ENCODE results near the gene MRPS25. TPM values are rescaled to one million over a fixed set of nuclear protein-coding genes. Genes with fewer than 3 reads are reported as not detected.

Gene MRPS25
- total RNA-seq, 6 experiments from 2014 or later = 31.4 to 45.2 (median 33.4) TPM

DNA sequence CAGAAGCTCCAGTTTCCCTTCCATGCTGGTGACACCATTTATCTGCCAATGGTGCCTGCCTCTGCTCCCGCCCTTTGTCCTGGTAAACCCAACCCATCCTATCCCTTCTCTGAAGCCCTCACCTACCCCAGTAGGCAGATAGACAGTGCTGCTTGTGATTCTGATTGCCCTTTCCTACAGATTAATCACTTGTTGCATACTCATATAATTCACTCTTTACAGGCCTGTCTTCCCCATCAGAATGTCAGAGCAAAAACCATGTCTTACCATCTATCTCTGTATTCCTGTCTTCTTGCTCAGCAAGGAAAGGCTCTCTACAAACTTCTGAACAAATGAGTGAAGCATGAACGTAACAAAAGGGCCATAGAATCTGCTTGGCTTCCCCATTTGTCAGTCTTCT is 47.9 kb downstream of the MRPS25 start:
- H3K27me3 Mint-ChIP-seq (ENCODE audit: insufficient read depth) = no peaks in the 10 kb centered on the region; the same call in 1 of the 2 replicates
- H3K27ac Mint-ChIP-seq = no peak overlapping the region
- TF ChIP-seq, protein P1, sequence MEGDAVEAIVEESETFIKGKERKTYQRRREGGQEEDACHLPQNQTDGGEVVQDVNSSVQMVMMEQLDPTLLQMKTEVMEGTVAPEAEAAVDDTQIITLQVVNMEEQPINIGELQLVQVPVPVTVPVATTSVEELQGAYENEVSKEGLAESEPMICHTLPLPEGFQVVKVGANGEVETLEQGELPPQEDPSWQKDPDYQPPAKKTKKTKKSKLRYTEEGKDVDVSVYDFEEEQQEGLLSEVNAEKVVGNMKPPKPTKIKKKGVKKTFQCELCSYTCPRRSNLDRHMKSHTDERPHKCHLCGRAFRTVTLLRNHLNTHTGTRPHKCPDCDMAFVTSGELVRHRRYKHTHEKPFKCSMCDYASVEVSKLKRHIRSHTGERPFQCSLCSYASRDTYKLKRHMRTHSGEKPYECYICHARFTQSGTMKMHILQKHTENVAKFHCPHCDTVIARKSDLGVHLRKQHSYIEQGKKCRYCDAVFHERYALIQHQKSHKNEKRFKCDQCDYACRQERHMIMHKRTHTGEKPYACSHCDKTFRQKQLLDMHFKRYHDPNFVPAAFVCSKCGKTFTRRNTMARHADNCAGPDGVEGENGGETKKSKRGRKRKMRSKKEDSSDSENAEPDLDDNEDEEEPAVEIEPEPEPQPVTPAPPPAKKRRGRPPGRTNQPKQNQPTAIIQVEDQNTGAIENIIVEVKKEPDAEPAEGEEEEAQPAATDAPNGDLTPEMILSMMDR (IDR thresholded peaks at IDR 0.05) = no peak
- peaks cover 29% of the 10 kb centered on the region for H3K36me3 Mint-ChIP-seq (ENCODE audit: low read depth)
- H3K9me3 Mint-ChIP-seq = no peaks in the 10 kb centered on the region
- DNase-seq = no peak
- H3K4me1 Mint-ChIP-seq (ENCODE audit: low read depth) = no peaks in the 10 kb centered on the region
- H3K4me3 Mint-ChIP-seq = no peak overlapping the region

DNA sequence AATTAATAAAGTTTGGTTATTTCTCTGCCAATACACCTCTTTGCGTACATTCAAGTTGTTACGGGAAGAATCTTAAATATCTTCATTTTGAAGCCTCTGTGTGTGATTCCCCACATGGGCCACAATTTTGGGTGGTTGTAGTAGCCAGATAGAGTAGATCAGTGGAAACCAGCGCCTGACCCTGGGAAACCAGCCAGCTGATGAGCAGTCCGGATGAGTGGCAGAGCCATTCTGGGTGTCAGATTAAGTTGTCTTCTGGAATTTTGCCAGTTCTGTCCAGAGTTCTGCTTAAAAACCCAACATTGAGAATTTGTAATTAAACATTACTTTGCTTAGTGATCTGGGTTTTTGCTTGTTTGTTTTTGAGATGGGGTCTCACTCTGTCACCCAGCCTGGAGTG is 49.7 kb downstream of the MRPS25 start:
- Mint-ChIP-seq H3K4me3 (no peak overlapping the region), H3K4me1 (ENCODE audit: low read depth) (no peaks in the 10 kb centered on the region; the same call in 1 of the 2 replicates), H3K27ac (no peak overlapping the region), H3K9me3 (no peaks in the 10 kb centered on the region), H3K27me3 (ENCODE audit: insufficient read depth) (no peaks in the 10 kb centered on the region; the same call in 1 of the 2 replicates), H3K36me3 (ENCODE audit: low read depth) (peaks cover 34% of the 10 kb centered on the region)
- DNase-seq = no peak
- TF ChIP-seq, protein P1 (IDR thresholded peaks at IDR 0.05) = no peak

DNA sequence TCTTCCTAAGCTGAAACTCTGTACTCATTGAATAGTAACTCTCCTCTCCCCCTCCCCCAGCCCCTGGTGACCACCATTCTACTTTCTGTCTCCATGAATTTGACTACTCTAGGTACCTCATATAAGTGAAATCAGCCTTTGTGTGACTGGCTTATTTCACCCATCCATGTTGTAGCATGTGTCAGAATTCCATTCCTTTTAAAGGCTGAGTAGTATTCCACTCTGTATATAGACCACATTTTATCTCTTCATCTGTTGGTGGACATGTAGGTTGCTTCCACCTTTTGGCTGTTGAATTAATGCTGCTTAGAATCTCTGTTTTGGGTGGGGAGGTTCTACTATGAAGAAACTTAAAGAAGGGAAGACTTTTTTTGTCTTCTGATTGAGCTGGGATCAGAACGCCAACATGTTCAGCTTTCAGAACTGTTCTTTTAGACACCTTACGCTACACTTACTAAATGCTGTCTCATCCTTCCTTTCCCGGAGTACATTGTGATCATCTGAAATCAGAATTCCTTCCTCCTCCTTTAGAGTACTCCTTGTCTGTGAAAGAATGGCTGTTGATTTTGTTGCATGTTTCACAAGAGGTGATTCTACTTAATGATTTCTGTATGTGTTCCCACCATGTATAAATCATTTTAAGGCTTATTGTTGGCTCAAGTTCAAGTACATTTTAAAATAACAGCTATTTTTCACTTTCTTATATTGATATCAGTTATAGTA is 50.3 kb downstream of the MRPS25 start:
- H3K9me3 Mint-ChIP-seq = no peaks in the 10 kb centered on the region
- no peaks in the 10 kb centered on the region; the same call in 1 of the 2 replicates for H3K27me3 Mint-ChIP-seq (ENCODE audit: insufficient read depth)
- H3K27ac Mint-ChIP-seq = 0 out of 2 replicates have a peak overlapping the region, but pooled peaks have one; percentile 15
- H3K4me1 Mint-ChIP-seq (ENCODE audit: low read depth) = no peaks in the 10 kb centered on the region; the same call in 1 of the 2 replicates
- DNase-seq = no peak
- peaks cover 40% of the 10 kb centered on the region for H3K36me3 Mint-ChIP-seq (ENCODE audit: low read depth)
- TF ChIP-seq, protein P1 (IDR thresholded peaks at IDR 0.05) = no peak
- H3K4me3 Mint-ChIP-seq = no peak overlapping the region

DNA sequence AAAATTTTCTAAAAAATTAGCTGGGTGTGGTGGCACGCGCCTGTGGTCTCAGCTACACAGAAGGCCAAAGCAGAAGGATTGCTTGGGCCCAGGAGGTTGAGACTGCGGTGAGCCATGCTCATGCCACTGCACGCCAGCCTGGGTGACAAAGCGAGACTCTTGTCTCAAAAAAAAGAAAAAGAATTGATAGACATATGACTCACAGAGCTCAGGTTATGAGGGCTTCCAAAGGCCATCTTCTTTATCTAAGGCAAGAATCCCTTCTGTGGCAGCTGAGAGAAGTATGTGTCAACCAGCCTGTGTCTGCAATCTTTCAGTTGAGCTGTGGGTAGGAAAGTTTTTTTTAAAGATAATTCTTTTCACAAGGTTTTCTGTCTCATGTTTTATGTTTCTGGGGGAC is 53.9 kb downstream of the MRPS25 start:
- H3K4me3 Mint-ChIP-seq = no peak overlapping the region
- peaks cover 47% of the 10 kb centered on the region for H3K36me3 Mint-ChIP-seq (ENCODE audit: low read depth)
- DNase-seq = no peak
- H3K27ac Mint-ChIP-seq = no peak overlapping the region
- H3K27me3 Mint-ChIP-seq (ENCODE audit: insufficient read depth) = peaks cover 2% of the 10 kb centered on the region; the same call in 1 of the 2 replicates
- H3K9me3 Mint-ChIP-seq = no peaks in the 10 kb centered on the region; the same call in 1 of the 2 replicates
- TF ChIP-seq, protein P1 (IDR thresholded peaks at IDR 0.05) = no peak
- H3K4me1 Mint-ChIP-seq (ENCODE audit: low read depth) = peaks cover 10% of the 10 kb centered on the region

DNA sequence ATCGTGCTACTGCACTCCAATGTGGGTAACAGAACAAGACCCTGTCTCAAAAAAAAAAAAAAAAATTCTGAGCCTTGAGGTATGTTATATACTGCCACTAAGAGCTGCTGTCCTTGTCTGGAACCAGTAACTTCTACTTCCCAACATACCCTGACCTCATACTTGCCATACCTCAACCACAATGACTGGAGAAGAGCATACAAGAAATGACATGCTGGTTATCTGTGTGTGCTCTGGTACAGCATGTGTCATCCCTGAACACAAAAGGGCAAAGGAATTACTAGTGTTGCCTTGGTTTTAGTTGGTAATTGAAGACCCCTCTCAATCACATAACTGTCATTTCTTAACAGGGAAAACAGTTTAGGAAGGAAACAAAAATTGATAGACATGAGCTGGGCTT is 54.5 kb downstream of the MRPS25 start:
- Mint-ChIP-seq H3K36me3 (ENCODE audit: low read depth) (peaks cover 44% of the 10 kb centered on the region), H3K4me1 (ENCODE audit: low read depth) (peaks cover 10% of the 10 kb centered on the region), H3K4me3 (no peak overlapping the region), H3K27me3 (ENCODE audit: insufficient read depth) (peaks cover 2% of the 10 kb centered on the region; the same call in 1 of the 2 replicates), H3K9me3 (no peaks in the 10 kb centered on the region; the same call in 1 of the 2 replicates), H3K27ac (no peak overlapping the region)
- TF ChIP-seq, protein P1 (IDR thresholded peaks at IDR 0.05) = no peak
- DNase-seq = no peak
